K562 (cell line): ENCODE measurements around the gene CLK3. TPM values are rescaled to one million over a fixed set of nuclear protein-coding genes. Genes with fewer than 3 reads are reported as not detected.

Experiments used
- CBX5 ChIP-seq: IDR thresholded peaks from 2 replicates; pipeline ENCODE4 v1.6.1; 2014; ENCODE audit warnings: low read depth, borderline replicate concordance
- CEBPZ ChIP-seq: fragments of 150-350 bp; IDR thresholded peaks from 2 replicates; pipeline ENCODE4 v1.6.1; 2014; ENCODE audit warnings: low read depth, mild to moderate bottlenecking, low read length, borderline replicate concordance
- CREBBP ChIP-seq: IDR thresholded peaks from one replicate; pipeline ENCODE4 v1.6.1; 2012; ENCODE audit warnings: low read depth, mild to moderate bottlenecking, control low read depth, inconsistent platforms, low read length
- CREM ChIP-seq: IDR thresholded peaks from 2 replicates; pipeline ENCODE4 v1.6.1; 2014; ENCODE audit warnings: antibody characterized with exemption, low read depth
- ERF ChIP-seq: fragments of 450-650 bp; formaldehyde crosslinking; IDR thresholded peaks from 2 replicates; pipeline ENCODE4 v1.4.0; 2020; ENCODE audit warnings: mild to moderate bottlenecking, mixed read lengths
- FOXA1 ChIP-seq: fragments of 450-650 bp; IDR thresholded peaks from 2 replicates; pipeline ENCODE4 v1.6.1; 2016; ENCODE audit warnings: mild to moderate bottlenecking, borderline replicate concordance
- HMGN3 ChIP-seq: IDR thresholded peaks from 2 replicates; pipeline ENCODE4 v1.6.1; 2011; ENCODE audit warnings: borderline replicate concordance, low read depth, mild to moderate bottlenecking, mixed read lengths, low read length; ENCODE audit not compliant: insufficient read length; ENCODE audit errors: extremely low read depth
- JUNB ChIP-seq: fragments of 450-650 bp; formaldehyde crosslinking; conservative IDR thresholded peaks from 2 replicates; pipeline ENCODE4 v1.4.0; 2020; ENCODE audit warnings: mild to moderate bottlenecking
- KDM4B ChIP-seq, 2 experiments: fragments of 450-650 bp in 1 of 2; sonication (generic) in 1 of 2; IDR thresholded peaks; 2 replicates each; pipeline ENCODE4 v1.6.1; 2016 to 2017; ENCODE audit warnings: borderline replicate concordance in 2 of 2, antibody characterized with exemption in 1 of 2, low read depth in 1 of 2, mild to moderate bottlenecking in 1 of 2
- MIER1 ChIP-seq: fragments of 450-650 bp; IDR thresholded peaks from 2 replicates; pipeline ENCODE4 v1.6.1; 2016; ENCODE audit warnings: antibody characterized with exemption, mild to moderate bottlenecking, low read depth
- MTF1 ChIP-seq: fragments of 250-450 bp; sonication (Bioruptor Pico); IDR thresholded peaks from 2 replicates; pipeline ENCODE4 v1.9.0; 2021; ENCODE audit warnings: moderate library complexity, mild to moderate bottlenecking, inconsistent platforms, borderline replicate concordance
- POLR2B ChIP-seq: fragments of 450-650 bp; IDR thresholded peaks from 2 replicates; pipeline ENCODE4 v1.6.1; 2018; ENCODE audit warnings: low read depth; ENCODE audit not compliant: partially characterized antibody
- SMARCB1 ChIP-seq: IDR thresholded peaks from 2 replicates; pipeline ENCODE4 v1.6.1; 2011; ENCODE audit warnings: improper control_type of control experiment, low read depth; ENCODE audit not compliant: insufficient read length
- SOX6 ChIP-seq: fragments of 450-650 bp; IDR thresholded peaks from 2 replicates; pipeline ENCODE4 v1.6.1; 2014; ENCODE audit warnings: mild to moderate bottlenecking
- TCF7 ChIP-seq: sonication (generic); IDR thresholded peaks from 2 replicates; pipeline ENCODE4 v1.6.1; 2016; ENCODE audit warnings: antibody characterized with exemption, borderline replicate concordance
- THRA ChIP-seq: fragments of 450-650 bp; IDR thresholded peaks from 2 replicates; pipeline ENCODE4 v1.6.1; 2017; ENCODE audit warnings: mild to moderate bottlenecking, moderate library complexity
- VEZF1 ChIP-seq: fragments of 200-800 bp; sonication (Bioruptor generic); IDR thresholded peaks from 2 replicates; pipeline ENCODE4 v1.6.1; 2017; ENCODE audit warnings: missing genetic modification characterization, missing compliant biosample characterization
- ZBTB8A ChIP-seq: fragments of 450-650 bp; IDR thresholded peaks from 2 replicates; pipeline ENCODE4 v1.6.1; 2018; ENCODE audit warnings: mild to moderate bottlenecking, moderate library complexity; ENCODE audit not compliant: partially characterized antibody
- ZEB2 ChIP-seq: fragments of 450-650 bp; IDR thresholded peaks from 2 replicates; pipeline ENCODE4 v1.6.1; 2016
- ZNF436 ChIP-seq: fragments of 250-450, 450-650 bp; sonication (Bioruptor Pico); formaldehyde crosslinking; IDR thresholded peaks from 2 replicates; pipeline ENCODE4 v1.7.0; 2020; ENCODE audit warnings: mild to moderate bottlenecking
- ZNF444 ChIP-seq: fragments of 250-450 bp; sonication (Bioruptor Pico); IDR thresholded peaks from 2 replicates; pipeline ENCODE4 v1.4.0; 2020; ENCODE audit warnings: mild to moderate bottlenecking, moderate library complexity
- polyA plus RNA-seq, 8 experiments: library from polyadenylated mRNA; depleted of rRNA in 4 of 8; stranded (reverse) in 5 of 8; unstranded in 3 of 8; fragments of >200 nt; fragmentation: Nextera tagmentation in 2 of 8; fragmentation: Illumina TruSeq in 1 of 8; extraction: Ambion mirVana in 2 of 8; extraction: Trizol in 1 of 8; gene quantifications; 2 replicates each; pipeline versions ENCODE4 v1.2.1 to v1.2.3, GENCODE V29; 2011 to 2014; ENCODE audit warnings: inconsistent platforms in 1 of 8, missing spikeins in 1 of 8
- total RNA-seq, 7 experiments: library from RNA; depleted of rRNA in 6 of 7; stranded (reverse); fragments of >200 nt in 6 of 7; fragmentation: Illumina TruSeq in 2 of 7; extraction: Trizol in 2 of 7; gene quantifications; 2 replicates each; pipeline versions ENCODE4 v1.2.1 to v1.2.3, GENCODE V29; 2011 to 2021; ENCODE audit warnings: low replicate concordance in 1 of 7
- TF ChIP-seq, protein P1 (sequence below): fragments of 450-650 bp; formaldehyde crosslinking; IDR thresholded peaks from 2 replicates; pipeline ENCODE4 v1.4.0; 2022; ENCODE audit warnings: missing genetic modification characterization

Gene CLK3
- total and polyA plus RNA-seq, 9 of the 15 experiments (the other 6 are each of a cell fraction or from before 2014, with no cell fraction given): 1.2 to 95.2 (median 51.7) TPM

GRCh38 chr15:74580538-74581350 lies 34.9 kb upstream of the CLK3 start (continued):
- TF ChIP-seq SOX6: peak; percentile 66
- no peak for TF ChIP-seq VEZF1 (CRISPR knock-in tag)
- TF ChIP-seq, protein P1, sequence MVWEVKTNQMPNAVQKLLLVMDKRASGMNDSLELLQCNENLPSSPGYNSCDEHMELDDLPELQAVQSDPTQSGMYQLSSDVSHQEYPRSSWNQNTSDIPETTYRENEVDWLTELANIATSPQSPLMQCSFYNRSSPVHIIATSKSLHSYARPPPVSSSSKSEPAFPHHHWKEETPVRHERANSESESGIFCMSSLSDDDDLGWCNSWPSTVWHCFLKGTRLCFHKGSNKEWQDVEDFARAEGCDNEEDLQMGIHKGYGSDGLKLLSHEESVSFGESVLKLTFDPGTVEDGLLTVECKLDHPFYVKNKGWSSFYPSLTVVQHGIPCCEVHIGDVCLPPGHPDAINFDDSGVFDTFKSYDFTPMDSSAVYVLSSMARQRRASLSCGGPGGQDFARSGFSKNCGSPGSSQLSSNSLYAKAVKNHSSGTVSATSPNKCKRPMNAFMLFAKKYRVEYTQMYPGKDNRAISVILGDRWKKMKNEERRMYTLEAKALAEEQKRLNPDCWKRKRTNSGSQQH (CRISPR knock-in tag): no peak
- TF ChIP-seq ZEB2: peak; percentile 92
- TF ChIP-seq MIER1: no peak
- no peak for TF ChIP-seq ZBTB8A
- TF ChIP-seq MTF1 (CRISPR knock-in tag): no peak
- no peak for TF ChIP-seq ERF (CRISPR knock-in tag)
- TF ChIP-seq JUNB (CRISPR knock-in tag): no peak
- TF ChIP-seq CREBBP: no peak
- no peak for TF ChIP-seq HMGN3
- TF ChIP-seq KDM4B (IDR thresholded peaks at IDR 0.05; ENCODE audit: borderline replicate concordance in 2 of 2, low read depth in 1 of 2): no peak
- no peak for TF ChIP-seq CBX5
- TF ChIP-seq ZNF444 (CRISPR knock-in tag): no peak
- no peak for TF ChIP-seq TCF7
- no peak for TF ChIP-seq CEBPZ
- no peak for TF ChIP-seq POLR2B
- TF ChIP-seq CREM: no peak
- no peak for TF ChIP-seq ZNF436
- no peak for TF ChIP-seq SMARCB1
- no peak for TF ChIP-seq THRA
- no peak for TF ChIP-seq FOXA1
